Measurements from ENCODE around the gene GLMN.
"Not testable (repeated sequence)": the region's sequence is repeated elsewhere in the genome, so short reads cannot be mapped to it uniquely, and the experiment has no call there.

The GLMN gene

DNA sequence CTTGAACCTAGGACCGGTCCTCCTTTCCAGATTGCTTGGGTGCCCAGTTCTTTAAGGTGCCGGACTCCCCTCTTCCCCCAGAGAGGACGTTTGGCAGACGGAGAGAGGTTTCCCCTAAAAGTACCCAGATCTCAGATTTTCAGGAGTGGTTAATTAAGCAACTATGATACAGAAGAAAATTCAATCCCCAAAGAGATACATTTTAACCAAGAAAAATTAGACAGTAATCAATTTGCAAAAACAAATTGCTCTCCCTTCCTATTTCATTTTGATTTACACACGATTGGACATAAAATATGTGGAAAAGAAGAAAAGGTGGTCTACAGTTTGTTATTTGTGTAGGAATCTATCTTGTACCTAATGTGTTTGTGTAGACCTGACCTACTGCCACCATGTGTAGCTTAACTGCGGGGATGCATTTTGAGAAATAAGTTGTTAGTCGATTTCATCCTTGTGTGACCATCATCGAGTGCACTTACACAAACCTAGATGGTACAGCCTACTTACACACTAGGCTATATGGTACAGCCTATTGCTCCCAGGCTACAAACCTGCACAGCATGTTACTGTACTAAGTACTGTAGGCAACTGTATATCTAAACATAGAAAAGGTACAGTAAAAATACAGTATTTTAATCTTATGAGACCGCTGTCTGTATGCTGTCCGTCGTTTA, 827 bp upstream of the GLMN start:
- DNase-seq = no peak

DNA sequence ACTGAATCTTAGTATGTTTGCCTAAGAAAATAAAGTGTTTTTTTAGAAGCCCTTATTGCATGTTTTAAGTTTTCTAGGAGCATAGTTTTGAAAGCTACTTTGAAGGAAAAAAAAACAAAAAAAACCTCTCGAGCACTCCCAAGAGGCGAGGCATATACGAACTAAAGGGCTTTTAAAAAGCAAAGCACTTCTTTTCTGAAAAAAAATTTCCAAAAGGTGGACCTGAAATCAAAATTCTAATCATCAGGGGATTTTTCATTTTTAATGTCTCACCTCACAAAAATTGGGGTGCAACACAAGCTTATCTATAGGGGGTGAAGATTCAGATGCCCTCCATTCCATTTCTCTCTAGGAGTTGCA, 594 bp downstream of the GLMN start:
- peak in 1 of 2 donors; percentile 6 for DNase-seq

GRCh38 chr1:92291372-92291999, 7.3 kb downstream of the GLMN start:
- DNase-seq = peak; percentile 25 to 64

- not testable (repeated sequence) for DNase-seq
These were observed 17.4 kb downstream of the GLMN start for GRCh38 chr1:92281411-92281810.

GRCh38 chr1:92279781-92280180, 19.0 kb downstream of the GLMN start:
- DNase-seq = not testable (repeated sequence)

DNA sequence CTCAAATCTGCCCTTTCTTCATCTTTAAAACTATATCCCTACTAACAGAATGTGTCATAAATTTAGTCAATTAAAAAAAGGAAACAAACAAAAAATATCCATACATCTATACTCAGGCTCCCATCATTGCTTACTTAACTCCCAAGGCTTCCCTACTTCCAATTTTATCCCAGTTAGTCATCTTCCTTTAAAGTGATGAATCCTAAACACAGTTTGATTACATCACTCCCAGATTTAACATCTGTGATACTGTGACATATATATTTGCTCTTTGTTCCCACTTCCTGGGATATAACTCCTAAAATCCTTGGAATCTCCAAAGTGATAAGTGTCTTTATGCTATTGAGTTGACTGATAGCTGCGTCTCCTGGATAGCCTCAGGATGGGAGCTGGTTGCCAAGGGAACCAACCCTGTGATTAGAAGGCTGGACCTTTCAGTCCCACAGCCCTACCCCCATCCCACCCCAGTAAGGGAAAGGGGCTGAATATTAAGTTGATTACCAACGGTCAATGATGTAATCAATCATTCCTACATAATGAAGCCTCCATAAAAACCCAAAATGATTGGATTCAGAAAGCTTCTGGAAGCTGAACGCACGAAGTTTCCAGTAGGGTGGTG, 21.6 kb downstream of the GLMN start:
- DNase-seq = no peak

GRCh38 chr1:92276082-92276481, 22.7 kb downstream of the GLMN start:
- no peak for DNase-seq

DNA sequence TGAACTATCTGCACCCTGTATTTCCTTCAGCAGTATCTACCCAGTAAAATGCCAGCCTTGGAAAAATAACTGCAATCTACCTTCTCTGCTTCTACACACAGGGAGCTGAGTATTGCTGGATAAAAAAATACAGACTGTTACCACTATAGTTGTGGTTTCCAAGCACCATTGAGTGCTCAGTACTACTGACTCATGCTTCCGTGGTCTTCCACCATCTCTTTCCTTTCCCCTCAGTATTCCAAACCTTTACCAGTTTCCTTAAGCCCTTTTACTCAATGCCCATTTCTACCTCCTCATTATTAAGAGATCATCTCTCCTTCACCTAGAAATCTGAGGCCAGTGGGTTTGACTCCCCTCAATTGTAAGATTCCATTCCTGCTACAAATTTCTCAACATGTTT, 23.8 kb downstream of the GLMN start:
- no peak for DNase-seq

- DNase-seq = no peak
These were observed 25.7 kb downstream of the GLMN start for GRCh38 chr1:92273039-92273438.

DNA sequence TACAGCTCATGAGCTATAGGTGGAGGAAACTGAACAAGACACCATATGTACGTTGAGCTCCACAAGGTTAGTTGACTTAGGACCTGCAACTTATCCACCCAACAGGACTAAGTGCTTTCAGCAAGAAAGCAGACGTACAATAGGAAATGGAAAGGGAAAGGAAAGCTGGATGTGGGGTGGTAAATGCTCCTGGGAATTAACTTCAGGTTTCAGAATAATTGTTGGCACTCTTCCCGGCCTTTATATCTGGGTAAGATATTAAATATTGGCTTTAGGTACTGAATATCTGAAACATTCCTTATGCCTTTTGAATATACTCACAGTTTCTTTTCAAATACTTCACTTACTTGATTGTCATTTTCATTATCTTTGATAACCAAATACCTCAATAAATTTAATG, 36.3 kb downstream of the GLMN start:
- DNase-seq = no peak

GRCh38 chr1:92259350-92259749, 39.4 kb downstream of the GLMN start:
- DNase-seq = no peak

DNA sequence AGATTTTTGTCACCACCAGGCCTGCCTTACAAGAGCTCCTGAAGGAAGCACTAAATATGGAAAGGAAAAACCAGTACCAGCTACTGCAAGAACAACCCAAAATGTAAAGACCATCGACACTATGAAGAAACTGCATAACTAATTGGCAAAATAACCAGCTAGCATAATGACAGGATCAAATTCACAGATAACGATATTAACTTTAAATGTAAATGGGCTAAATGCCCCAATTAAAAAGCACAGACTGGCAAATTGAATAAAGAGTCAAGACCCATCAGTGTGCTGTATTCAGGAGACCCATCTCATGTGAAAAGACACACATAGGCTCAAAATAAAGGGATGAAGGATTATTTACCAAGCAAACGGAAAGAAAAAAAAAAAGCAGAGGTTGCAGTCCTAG, 44.1 kb downstream of the GLMN start:
- not testable (repeated sequence) for DNase-seq

- no peak for DNase-seq
These were observed 54.4 kb downstream of the GLMN start for GRCh38 chr1:92244376-92244775.

- DNase-seq = no peak
These were observed 58.8 kb downstream of the GLMN start for GRCh38 chr1:92240034-92240433.

GRCh38 chr1:92230736-92231135, 68.1 kb downstream of the GLMN start:
- no peak for DNase-seq

DNA sequence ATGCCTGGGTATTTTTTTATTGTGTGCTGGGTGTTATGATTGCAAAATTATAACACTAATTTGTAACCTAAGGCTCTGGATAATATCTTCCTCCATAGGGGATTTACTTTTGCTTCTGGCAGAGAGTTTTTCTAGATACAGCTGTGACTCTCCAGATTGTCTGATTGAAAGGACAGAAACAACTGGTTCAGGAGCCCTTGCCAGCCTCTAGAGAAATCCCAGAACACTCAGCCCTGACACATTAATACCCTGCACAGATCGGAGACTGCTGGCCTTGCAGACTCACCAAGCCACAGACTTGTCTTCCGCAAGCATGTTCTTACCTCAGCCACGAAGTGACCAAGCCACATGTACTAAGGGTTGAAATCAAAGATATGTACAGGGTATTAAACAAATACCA, 70.4 kb downstream of the GLMN start:
- no peak for DNase-seq

GRCh38 chr1:92219028-92219427, 79.8 kb downstream of the GLMN start:
- no peak for DNase-seq

DNA sequence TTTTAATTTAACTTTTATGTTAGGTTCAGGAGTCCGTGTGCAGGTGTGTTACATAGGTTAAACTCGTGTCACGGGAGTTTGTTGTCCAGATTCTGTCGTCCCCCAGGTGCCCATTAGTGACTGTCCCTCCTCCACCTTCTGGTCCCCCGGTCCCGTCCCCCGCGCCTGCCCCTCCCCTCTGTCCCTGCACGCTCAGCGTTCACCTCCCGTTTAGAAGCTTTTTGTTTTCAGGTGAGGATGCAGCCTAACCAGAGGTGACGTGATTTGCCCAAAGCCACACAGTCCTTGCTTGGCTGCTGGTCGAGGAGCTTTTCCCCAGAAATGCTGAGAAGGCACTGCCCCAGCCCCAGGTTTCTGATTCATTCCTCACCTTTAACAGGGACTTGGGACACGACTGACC, 80.2 kb downstream of the GLMN start:
- DNase-seq = no peak

GRCh38 chr1:92217721-92218120, 81.1 kb downstream of the GLMN start, which contains the start of gene C1orf146:
TSS of gene C1orf146 (plus strand) at chr1:92217915. CDS start at chr1:92231421, 13,506 bp downstream.
- DNase-seq = no peak

GRCh38 chr1:92211166-92211565, 87.6 kb downstream of the GLMN start:
- DNase-seq = no peak

- DNase-seq = no peak
These were observed 88.1 kb downstream of the GLMN start for GRCh38 chr1:92210701-92211100.

DNA sequence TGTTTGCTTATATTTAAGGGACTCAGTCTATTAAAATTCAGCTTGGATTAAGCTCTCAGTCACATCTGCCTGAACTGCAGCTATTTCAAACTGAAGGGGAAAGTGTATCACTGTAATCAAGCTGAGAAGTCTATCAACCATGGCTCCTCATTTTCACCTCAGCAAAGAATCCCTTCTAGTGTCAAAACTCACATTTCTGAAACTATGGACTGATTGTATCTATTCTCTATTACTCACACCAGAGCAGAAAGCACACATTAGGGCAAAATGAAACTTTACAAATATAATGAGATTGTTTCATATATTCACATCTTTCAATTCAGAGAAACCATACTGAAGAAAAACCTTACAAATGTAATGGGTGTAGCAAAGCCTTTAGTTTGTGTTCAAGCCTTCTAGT, 95.7 kb downstream of the GLMN start:
- DNase-seq = no peak

DNA sequence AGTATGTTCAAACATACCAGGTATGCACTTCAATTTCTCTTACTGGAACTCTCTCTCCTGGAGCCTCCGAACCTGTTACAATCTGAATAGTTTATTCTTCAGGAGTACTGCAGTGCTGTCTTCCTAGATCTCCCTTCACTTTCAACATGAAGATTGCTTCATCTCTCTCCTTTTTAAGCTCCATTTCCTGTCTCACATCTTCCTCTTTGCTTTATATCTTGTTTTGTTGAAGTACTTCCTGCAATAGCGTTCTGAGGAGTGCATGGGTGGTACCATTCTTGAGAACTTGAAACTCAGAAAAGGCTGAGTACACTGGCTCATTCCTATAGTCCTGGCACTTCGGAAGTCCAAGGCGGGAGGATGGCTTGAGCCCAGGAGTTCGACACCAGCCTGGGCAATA, 96.8 kb downstream of the GLMN start:
- peak; percentile 11 to 33 for DNase-seq

Measured in inflammatory macrophage treated with lipopolysaccharide for 1 hour (primary cell).